CD8-positive, alpha-beta memory T cell (primary cell): ENCODE results near the gene ARMC8. TPM values are rescaled to one million over a fixed set of nuclear protein-coding genes. Genes with fewer than 3 reads are reported as not detected.

Source experiments
- CTCF ChIA-PET: fragments of 350-600 bp; sonication (Branson Sonifier 250); formaldehyde crosslinking; loops from one replicate; lab custom pipeline; 2021; ENCODE audit warnings: antibody characterized with exemption; lab: Charles Lee
- POLR2A ChIA-PET: fragments of 350-600 bp; sonication (Branson Sonifier 250); formaldehyde crosslinking; loops from one replicate; lab custom pipeline; 2021; ENCODE audit warnings: antibody characterized with exemption; lab: Charles Lee
- DNase-seq, 5 donors: peaks; one replicate each; pipeline versions ENCODE4 v3.0.0 to v3.0.0-alpha.2; 2020 to 2022; ENCODE audit warnings: mixed read lengths in 1 of 5
- H3K27ac ChIP-seq: one replicate; pipeline ENCODE4 v1.7.0; 2013; ENCODE audit warnings: low read depth, mild to moderate bottlenecking, low read length, moderate library complexity
- H3K27me3 ChIP-seq: 2 replicates; pipeline ENCODE4 v1.7.0; 2013; ENCODE audit warnings: low read length, mild to moderate bottlenecking; ENCODE audit not compliant: insufficient read depth, poor library complexity, severe bottlenecking
- H3K36me3 ChIP-seq: 2 replicates; pipeline ENCODE4 v1.7.0; 2013; ENCODE audit warnings: mild to moderate bottlenecking, low read length, moderate library complexity; ENCODE audit not compliant: insufficient read depth
- H3K4me1 ChIP-seq: 2 replicates; pipeline ENCODE4 v1.7.0; 2013; ENCODE audit warnings: mild to moderate bottlenecking, low read length, moderate library complexity; ENCODE audit not compliant: insufficient read depth
- H3K4me3 ChIP-seq: 2 replicates; pipeline ENCODE4 v1.7.0; 2013; ENCODE audit warnings: mild to moderate bottlenecking, low read length
- H3K9me3 ChIP-seq: 2 replicates; pipeline ENCODE4 v1.7.0; 2013; ENCODE audit warnings: mild to moderate bottlenecking, low read length
- H3K27ac Mint-ChIP-seq, 8 donors: one replicate each; pipeline ENCODE4 v1.8.0; 2020 to 2021; ENCODE audit warnings: mixed read lengths in 8 of 8, mild to moderate bottlenecking in 6 of 8, inconsistent platforms in 3 of 8, moderate library complexity in 3 of 8
- H3K27me3 Mint-ChIP-seq, 2 donors: one replicate each; pipeline ENCODE4 v1.8.0; 2020 to 2021; ENCODE audit warnings: mixed read lengths in 2 of 2, mild to moderate bottlenecking in 1 of 2, moderate library complexity in 1 of 2
- H3K36me3 Mint-ChIP-seq, 3 donors: one replicate each; pipeline ENCODE4 v1.8.0; 2020 to 2021; ENCODE audit warnings: mixed read lengths in 3 of 3, inconsistent platforms in 1 of 3, mild to moderate bottlenecking in 1 of 3
- H3K4me1 Mint-ChIP-seq, 3 donors: one replicate each; pipeline ENCODE4 v1.8.0; 2020 to 2021; ENCODE audit warnings: mixed read lengths in 3 of 3, inconsistent platforms in 1 of 3, mild to moderate bottlenecking in 1 of 3
- H3K4me3 Mint-ChIP-seq, 7 donors: one replicate each; pipeline ENCODE4 v1.8.0; 2020 to 2021; ENCODE audit warnings: mixed read lengths in 7 of 7, mild to moderate bottlenecking in 6 of 7, moderate library complexity in 4 of 7, inconsistent platforms in 2 of 7
- H3K9me3 Mint-ChIP-seq, 5 donors: one replicate each; pipeline ENCODE4 v1.8.0; 2020 to 2022; ENCODE audit warnings: mixed read lengths in 5 of 5, mild to moderate bottlenecking in 3 of 5, moderate library complexity in 2 of 5, inconsistent platforms in 1 of 5
- polyA plus RNA-seq: library from polyadenylated mRNA; unstranded; fragments of 300-500 nt; fragmentation: Illumina TruSeq; gene quantifications from one replicate; pipeline ENCODE4 v1.2.3, GENCODE V29; 2021
- total RNA-seq, 2 experiments: library from RNA; stranded (reverse); gene quantifications; one replicate each; pipeline ENCODE4 v1.2.3, GENCODE V29; 2021

The ARMC8 gene
- total and polyA plus RNA-seq, 3 experiments from 2014 or later: 43.6 to 54.4 (median 47.7) TPM

GRCh38 chr3:138234401-138235179 lies 47.5 kb downstream of the ARMC8 start:
- peaks cover 14 to 77% (median 20%) of the 10 kb centered on the region in 3 donors for H3K36me3 Mint-ChIP-seq
- Histone ChIP-seq H3K4me3 (no peak overlapping the region), H3K36me3 (peaks cover 3% of the 10 kb centered on the region)

GRCh38 chr3:138238711-138239110 lies 51.6 kb downstream of the ARMC8 start:
- peaks cover 6% of the 10 kb centered on the region for H3K36me3 ChIP-seq

More at GRCh38 chr3:138234401-138235179, 47.5 kb downstream of the ARMC8 start:
- H3K27ac ChIP-seq: no peak overlapping the region
- H3K4me1 Mint-ChIP-seq: peaks cover 7 to 17% (median 13%) of the 10 kb centered on the region in 3 donors
- H3K9me3 Mint-ChIP-seq: no peaks in the 10 kb centered on the region
- no peak overlapping the region for H3K4me3 Mint-ChIP-seq
- POLR2A ChIA-PET: no interaction called here
- H3K9me3 ChIP-seq: no peaks in the 10 kb centered on the region
- CTCF ChIA-PET: no interaction called here
- H3K27me3 ChIP-seq: no peaks in the 10 kb centered on the region
- no peak for DNase-seq
- no peaks in the 10 kb centered on the region for H3K27me3 Mint-ChIP-seq
- H3K4me1 ChIP-seq: no peaks in the 10 kb centered on the region
- peak overlapping the region in 6 of 8 donors; percentile 1 to 70 (median 54) for H3K27ac Mint-ChIP-seq

GRCh38 chr3:138241061-138241460 lies 54.0 kb downstream of the ARMC8 start:
- no peak overlapping the region for H3K27ac Mint-ChIP-seq

More at GRCh38 chr3:138238711-138239110, 51.6 kb downstream of the ARMC8 start:
- no peak for DNase-seq
- Mint-ChIP-seq H3K9me3 (no peaks in the 10 kb centered on the region), H3K4me1 (peaks cover 7 to 10% (median 9%) of the 10 kb centered on the region in 3 donors), H3K36me3 (peaks cover 9 to 77% (median 21%) of the 10 kb centered on the region in 3 donors), H3K4me3 (no peak overlapping the region), H3K27ac (no peak overlapping the region), H3K27me3 (no peaks in the 10 kb centered on the region)
- POLR2A ChIA-PET: no interaction called here
- Histone ChIP-seq H3K27ac (no peak overlapping the region), H3K9me3 (no peaks in the 10 kb centered on the region), H3K4me3 (no peak overlapping the region), H3K4me1 (no peaks in the 10 kb centered on the region), H3K27me3 (no peaks in the 10 kb centered on the region)
- CTCF ChIA-PET: no interaction called here

GRCh38 chr3:138241676-138242075 lies 54.6 kb downstream of the ARMC8 start:
- CTCF ChIA-PET: no interaction called here
- peaks cover 6% of the 10 kb centered on the region for H3K36me3 ChIP-seq

More at GRCh38 chr3:138241061-138241460, 54.0 kb downstream of the ARMC8 start:
- Mint-ChIP-seq H3K4me1 (no peaks in the 10 kb centered on the region), H3K4me3 (no peak overlapping the region), H3K36me3 (peaks cover 15 to 80% (median 29%) of the 10 kb centered on the region in 3 donors), H3K9me3 (no peaks in the 10 kb centered on the region), H3K27me3 (no peaks in the 10 kb centered on the region)
- H3K9me3 ChIP-seq: no peaks in the 10 kb centered on the region
- POLR2A ChIA-PET: no interaction called here
- H3K4me3 ChIP-seq: no peak overlapping the region
- H3K4me1 ChIP-seq: no peaks in the 10 kb centered on the region
- CTCF ChIA-PET: no interaction called here
- peaks cover 6% of the 10 kb centered on the region for H3K36me3 ChIP-seq
- no peak for DNase-seq
- H3K27ac ChIP-seq: no peak overlapping the region
- H3K27me3 ChIP-seq: no peaks in the 10 kb centered on the region

GRCh38 chr3:138242466-138242865 lies 55.4 kb downstream of the ARMC8 start:
- Mint-ChIP-seq H3K27ac (peak overlapping the region in 1 of 8 donors; percentile 41), H3K9me3 (no peaks in the 10 kb centered on the region), H3K27me3 (no peaks in the 10 kb centered on the region), H3K4me3 (no peak overlapping the region), H3K4me1 (no peaks in the 10 kb centered on the region), H3K36me3 (peaks cover 18 to 77% (median 32%) of the 10 kb centered on the region in 3 donors)
- no peaks in the 10 kb centered on the region for H3K9me3 ChIP-seq
- POLR2A ChIA-PET: no interaction called here
- peaks cover 6% of the 10 kb centered on the region for H3K36me3 ChIP-seq
- no peak for DNase-seq
- H3K4me3 ChIP-seq: no peak overlapping the region
- CTCF ChIA-PET: no interaction called here
- no peaks in the 10 kb centered on the region for H3K4me1 ChIP-seq
- H3K27me3 ChIP-seq: no peaks in the 10 kb centered on the region
- no peak overlapping the region for H3K27ac ChIP-seq

More at GRCh38 chr3:138241676-138242075, 54.6 kb downstream of the ARMC8 start:
- POLR2A ChIA-PET: no interaction called here
- H3K27ac ChIP-seq: no peak overlapping the region
- DNase-seq: no peak
- H3K9me3 ChIP-seq: no peaks in the 10 kb centered on the region
- H3K27me3 ChIP-seq: no peaks in the 10 kb centered on the region
- H3K4me3 ChIP-seq: no peak overlapping the region
- H3K36me3 Mint-ChIP-seq: peaks cover 17 to 79% (median 27%) of the 10 kb centered on the region in 3 donors
- H3K4me1 ChIP-seq: no peaks in the 10 kb centered on the region
- H3K9me3 Mint-ChIP-seq: no peaks in the 10 kb centered on the region
- no peaks in the 10 kb centered on the region for H3K27me3 Mint-ChIP-seq
- no peaks in the 10 kb centered on the region for H3K4me1 Mint-ChIP-seq
- no peak overlapping the region for H3K27ac Mint-ChIP-seq
- H3K4me3 Mint-ChIP-seq: no peak overlapping the region

- ChIA-PET CTCF (no interaction called here), POLR2A (no interaction called here)
- no peak for DNase-seq
- Mint-ChIP-seq H3K4me1 (no peaks in the 10 kb centered on the region), H3K27me3 (no peaks in the 10 kb centered on the region), H3K27ac (no peak overlapping the region), H3K4me3 (no peak overlapping the region), H3K36me3 (peaks cover 25 to 80% (median 35%) of the 10 kb centered on the region in 3 donors), H3K9me3 (no peaks in the 10 kb centered on the region)
- Histone ChIP-seq H3K9me3 (no peaks in the 10 kb centered on the region), H3K27ac (no peak overlapping the region), H3K27me3 (no peaks in the 10 kb centered on the region), H3K36me3 (peaks cover 6% of the 10 kb centered on the region), H3K4me1 (no peaks in the 10 kb centered on the region), H3K4me3 (no peak overlapping the region)
Measured at GRCh38 chr3:138245026-138245425, 57.9 kb downstream of the ARMC8 start.

- Histone ChIP-seq H3K27me3 (no peaks in the 10 kb centered on the region), H3K36me3 (no peaks in the 10 kb centered on the region), H3K4me1 (no peaks in the 10 kb centered on the region), H3K4me3 (no peak overlapping the region), H3K9me3 (no peaks in the 10 kb centered on the region), H3K27ac (no peak overlapping the region)
- DNase-seq: no peak
- H3K4me1 Mint-ChIP-seq: no peaks in the 10 kb centered on the region
- H3K9me3 Mint-ChIP-seq: no peaks in the 10 kb centered on the region
- no peaks in the 10 kb centered on the region for H3K27me3 Mint-ChIP-seq
- ChIA-PET POLR2A (no interaction called here), CTCF (no interaction called here)
- H3K4me3 Mint-ChIP-seq: no peak overlapping the region
- H3K27ac Mint-ChIP-seq: no peak overlapping the region
- peaks cover 21 to 51% (median 23%) of the 10 kb centered on the region in 3 donors for H3K36me3 Mint-ChIP-seq
Measured at GRCh38 chr3:138249636-138250035, 62.5 kb downstream of the ARMC8 start.

- ChIA-PET POLR2A (no interaction called here), CTCF (no interaction called here)
- Histone ChIP-seq H3K9me3 (no peaks in the 10 kb centered on the region), H3K27me3 (no peaks in the 10 kb centered on the region), H3K36me3 (no peaks in the 10 kb centered on the region), H3K4me1 (no peaks in the 10 kb centered on the region), H3K27ac (no peak overlapping the region), H3K4me3 (no peak overlapping the region)
- DNase-seq: no peak
- peaks cover under 1 to 40% (median 19%) of the 10 kb centered on the region in 3 donors for H3K36me3 Mint-ChIP-seq
- no peaks in the 10 kb centered on the region for H3K9me3 Mint-ChIP-seq
- peaks cover 0 to 1% (median 0%) of the 10 kb centered on the region in 3 donors for H3K4me1 Mint-ChIP-seq
- peak overlapping the region in 1 of 8 donors; percentile 17 for H3K27ac Mint-ChIP-seq
- no peaks in the 10 kb centered on the region for H3K27me3 Mint-ChIP-seq
- H3K4me3 Mint-ChIP-seq: no peak overlapping the region
Measured at GRCh38 chr3:138253609-138254008, 66.5 kb downstream of the ARMC8 start.
